IPS DF 4.7 (cell line): ENCODE measurements around the gene BDP1.
A peak's percentile ranks its signal among the peaks of the same experiment; 100 is the strongest.
"Not testable (repeated sequence)": the region's sequence is repeated elsewhere in the genome, so short reads cannot be mapped to it uniquely, and the experiment has no call there.

ENCODE experiments used
- DNase-seq: peaks from one replicate; pipeline ENCODE4 v3.0.0-alpha.2; 2013; ENCODE audit warnings: low spot score; ENCODE audit errors: extremely low read depth

BDP1 gene

DNA sequence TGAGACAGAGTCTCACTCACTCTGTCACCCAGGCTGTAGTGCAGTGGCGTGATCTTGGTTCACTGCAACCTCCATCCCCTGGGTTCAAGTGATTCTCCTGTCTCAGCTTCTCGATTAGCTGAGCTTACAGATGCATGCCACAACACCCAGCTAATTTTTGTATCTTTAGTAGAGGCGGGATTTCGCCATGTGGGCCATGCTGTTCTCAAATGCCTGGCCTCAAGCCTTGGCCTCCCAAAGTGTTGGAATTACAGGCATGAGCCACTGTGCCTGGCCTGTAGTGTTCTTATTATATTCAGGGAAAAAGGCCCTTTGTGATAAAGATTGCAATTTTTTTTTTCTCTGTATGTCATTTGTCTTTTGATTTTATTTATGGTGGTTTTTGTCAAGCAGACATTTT is 107.7 kb downstream of the BDP1 start:
- DNase-seq, result no peak

- DNase-seq, result no peak
These were observed 109.4 kb downstream of the BDP1 start for GRCh38 chr5:71564895-71565294.

- DNase-seq, result no peak
These were observed 114.5 kb downstream of the BDP1 start for GRCh38 chr5:71569748-71570509.

DNA sequence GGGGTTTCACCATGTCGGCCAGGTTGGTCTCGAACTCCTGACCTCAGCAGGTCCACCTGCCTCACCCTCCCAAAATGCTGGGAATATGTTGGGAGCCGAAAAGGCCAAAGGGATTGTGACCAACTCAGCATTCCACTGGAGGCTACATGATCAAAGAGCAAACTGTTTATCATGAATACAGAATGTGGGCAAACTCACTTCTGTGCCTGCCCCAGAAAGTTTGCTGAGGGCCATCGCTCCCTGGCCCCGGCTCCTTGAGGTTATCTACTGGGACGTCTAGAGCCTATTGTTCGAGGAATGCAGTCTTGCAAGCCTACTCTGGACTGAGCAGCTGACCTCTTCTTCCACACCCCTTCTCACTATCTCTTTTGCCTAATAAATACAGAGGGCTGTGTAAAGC is 116.4 kb downstream of the BDP1 start:
- not testable (repeated sequence) for DNase-seq

DNA sequence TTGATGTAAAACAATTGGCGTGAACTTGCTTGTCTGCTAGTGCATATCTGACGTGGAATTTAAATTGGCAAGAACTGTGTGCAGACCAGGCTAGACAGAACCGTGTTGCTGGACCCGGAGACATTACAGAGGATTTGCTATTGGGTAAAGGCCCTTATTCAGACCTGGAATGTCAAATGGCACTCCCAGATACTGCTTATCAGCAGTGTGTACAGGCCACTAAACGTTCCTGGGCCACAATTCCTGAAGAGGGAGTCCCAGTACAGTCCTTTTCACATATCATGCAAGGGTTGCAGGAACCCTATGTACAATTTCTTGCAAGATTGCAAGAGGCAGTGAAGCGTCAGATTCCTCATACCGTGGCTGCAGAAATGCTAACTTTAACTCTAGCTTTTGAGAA is 118.1 kb downstream of the BDP1 start:
- no peak for DNase-seq

- DNase-seq, result not testable (repeated sequence)
These were observed 120.1 kb downstream of the BDP1 start for GRCh38 chr5:71575588-71575987.

- DNase-seq, result no peak
These were observed 120.8 kb downstream of the BDP1 start for GRCh38 chr5:71576241-71576640.

GRCh38 chr5:71577839-71578238 is 122.4 kb downstream of the BDP1 start:
- not testable (repeated sequence) for DNase-seq

GRCh38 chr5:71582945-71583584 is 127.6 kb downstream of the BDP1 start:
- no peak for DNase-seq

GRCh38 chr5:71586052-71586940 is 130.8 kb downstream of the BDP1 start:
- no peak for DNase-seq

GRCh38 chr5:71586941-71587765 is 131.7 kb downstream of the BDP1 start, which contains the start of gene MCCC2:
Gene MCCC2 (plus strand): TSS chr5:71587340. CDS start chr5:71587426, 86 bp downstream.
- DNase-seq, result peak; percentile 78

- DNase-seq, result no peak
These were observed 132.5 kb downstream of the BDP1 start for GRCh38 chr5:71587766-71588532.

- no peak for DNase-seq
These were observed 133.1 kb downstream of the BDP1 start for GRCh38 chr5:71588533-71588885.

DNA sequence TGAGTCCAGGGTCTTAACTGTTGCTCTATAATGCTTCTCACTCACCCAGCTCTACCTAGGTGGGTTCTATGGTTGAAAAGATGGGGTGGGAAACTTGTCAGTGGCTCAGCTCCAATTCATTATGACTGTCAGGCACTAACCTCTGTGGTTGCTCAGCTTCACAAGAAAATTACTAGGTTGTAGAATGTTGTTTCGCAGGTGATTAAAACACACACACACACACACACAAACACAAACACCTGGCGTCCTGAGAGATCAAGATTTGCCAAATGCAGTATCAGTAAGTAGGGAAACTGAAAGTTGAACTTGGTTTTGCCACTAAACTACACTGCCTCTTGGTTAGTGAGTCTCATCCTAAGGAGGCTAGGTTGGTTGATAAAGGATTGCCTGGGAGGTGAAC is 134.5 kb downstream of the BDP1 start:
- no peak for DNase-seq

DNA sequence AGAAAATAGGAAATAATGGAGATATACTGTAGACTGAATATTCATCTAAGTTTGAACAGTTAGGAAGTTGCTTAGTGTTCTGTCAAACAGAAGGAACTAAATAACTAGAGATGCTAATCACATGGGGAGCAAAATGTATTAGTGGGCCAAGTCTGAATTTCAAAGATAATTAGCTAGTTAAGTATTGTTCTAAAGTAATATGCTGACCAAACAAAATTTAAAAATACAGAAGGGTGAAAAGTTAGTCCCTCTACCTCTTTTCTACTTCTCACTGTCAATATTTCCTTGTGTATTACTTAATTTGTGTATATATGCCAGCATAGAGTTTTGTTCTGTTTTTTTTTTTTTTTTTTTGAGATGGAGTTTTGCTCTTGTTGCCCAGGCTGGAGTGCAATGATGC is 135.6 kb downstream of the BDP1 start:
- no peak for DNase-seq

DNA sequence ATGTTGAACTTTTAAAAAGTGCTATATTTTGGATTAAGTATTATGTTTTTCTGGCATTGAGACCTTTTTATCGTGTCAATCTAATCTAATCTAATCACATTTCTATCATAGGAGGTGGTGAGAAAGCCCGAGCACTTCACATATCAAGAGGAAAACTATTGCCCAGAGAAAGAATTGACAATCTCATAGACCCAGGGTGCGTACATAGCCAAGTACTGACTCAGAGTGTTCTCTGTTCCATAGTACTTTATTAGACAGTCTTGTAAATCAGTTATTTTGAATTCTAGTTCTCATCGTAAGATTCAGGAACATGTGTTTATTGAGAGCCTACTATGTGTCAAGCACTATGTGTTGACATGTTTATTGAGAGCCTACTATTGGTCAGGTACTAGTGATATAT is 140.7 kb downstream of the BDP1 start:
- DNase-seq, result no peak

- no peak for DNase-seq
These were observed 141.6 kb downstream of the BDP1 start for GRCh38 chr5:71597001-71597400.

- DNase-seq, result no peak
These were observed 145.3 kb downstream of the BDP1 start for GRCh38 chr5:71600783-71601182.

DNA sequence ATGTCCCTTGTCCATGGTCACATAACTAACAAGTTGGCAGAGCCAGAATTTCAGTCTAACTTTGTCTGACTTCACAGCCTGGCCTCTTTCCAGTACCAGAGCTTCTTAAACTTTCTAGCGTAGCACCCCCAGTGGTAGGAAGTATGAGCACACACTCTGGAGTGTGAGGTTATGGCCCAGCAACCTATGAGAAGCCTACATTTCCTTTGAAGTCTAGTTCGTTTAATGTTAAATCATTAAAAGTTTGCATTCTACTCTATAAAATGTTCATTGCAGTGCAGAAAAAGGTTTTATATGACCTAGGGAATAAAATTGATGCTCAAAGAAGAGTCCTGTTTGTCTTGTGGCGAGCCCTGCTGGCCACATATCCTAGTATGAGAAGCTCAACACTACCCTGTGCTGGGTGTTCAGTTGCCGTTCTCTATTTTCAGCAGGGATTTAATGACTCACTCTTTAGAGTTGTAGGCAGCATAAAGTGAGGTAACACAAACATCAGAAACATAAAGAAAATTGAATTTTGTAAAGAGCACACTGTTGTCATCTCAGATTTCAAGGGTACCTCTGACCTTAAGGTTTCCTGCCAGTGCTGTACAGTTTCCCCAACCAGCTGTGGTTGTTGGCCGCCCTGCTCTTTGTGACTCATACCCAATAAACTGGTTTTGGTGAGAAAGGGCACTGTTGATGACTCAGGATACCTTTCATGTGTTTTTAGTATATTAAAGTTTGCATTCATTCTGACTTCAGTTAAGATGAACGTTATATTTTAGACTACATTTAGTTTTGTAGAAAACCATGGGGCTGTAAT is 146.0 kb downstream of the BDP1 start:
- no peak for DNase-seq

DNA sequence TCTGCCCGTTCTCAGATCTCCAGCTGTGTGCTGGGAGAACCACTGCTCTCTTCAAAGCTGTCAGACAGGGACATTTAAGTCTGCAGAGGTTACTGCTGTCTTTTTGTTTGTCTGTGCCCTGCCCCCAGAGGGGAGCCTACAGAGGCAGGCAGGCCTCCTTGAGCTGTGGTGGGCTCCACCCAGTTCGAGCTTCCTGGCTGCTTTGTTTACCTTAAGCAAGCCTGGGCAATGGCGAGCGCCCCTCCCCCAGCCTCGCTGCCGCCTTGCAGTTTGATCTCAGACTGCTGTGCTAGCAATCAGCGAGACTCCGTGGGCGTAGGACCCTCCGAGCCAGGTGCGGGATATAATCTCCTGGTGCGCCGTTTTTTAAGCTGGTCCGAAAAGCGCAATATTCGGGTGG is 154.5 kb downstream of the BDP1 start:
- not testable (repeated sequence) for DNase-seq
